GM11168 (cell line): ENCODE results near the gene GORAB.

Experiments used
- in situ Hi-C: fragments of 300-500 bp; cut with MboI; formaldehyde crosslinking; loops from one replicate; pipeline ENCODE4 v1.12.0; 2022; ENCODE audit warnings: low sequenced_read_pairs; ENCODE audit not compliant: unreplicated experiment

The GORAB gene

GRCh38 chr1:170536924-170537551, 5.1 kb downstream of the GORAB start:
- in situ Hi-C loops = loop anchor here (25.0 kb wide), 1 partner anchor 625 kb away; no protein-coding TSS in a partner anchor

- in situ Hi-C loops = loop anchor here (25.0 kb wide), 1 partner anchor 626 kb away; no protein-coding TSS in a partner anchor
These were observed 6.0 kb downstream of the GORAB start for GRCh38 chr1:170537798-170538503.

- in situ Hi-C loops = loop anchor here (25.0 kb wide), 1 partner anchor 626 kb away; no protein-coding TSS in a partner anchor
These were observed 6.7 kb downstream of the GORAB start for GRCh38 chr1:170538687-170539086.

GRCh38 chr1:170539154-170539553, 7.2 kb downstream of the GORAB start:
- in situ Hi-C loops = loop anchor here (25.0 kb wide), 1 partner anchor 627 kb away; no protein-coding TSS in a partner anchor

GRCh38 chr1:170544624-170545023, 12.7 kb downstream of the GORAB start:
- in situ Hi-C loops = loop anchor here (25.0 kb wide), 1 partner anchor 632 kb away; no protein-coding TSS in a partner anchor

- in situ Hi-C loops = loop anchor here (25.0 kb wide), 1 partner anchor 633 kb away; no protein-coding TSS in a partner anchor
These were observed 13.5 kb downstream of the GORAB start for GRCh38 chr1:170545476-170545875.

DNA sequence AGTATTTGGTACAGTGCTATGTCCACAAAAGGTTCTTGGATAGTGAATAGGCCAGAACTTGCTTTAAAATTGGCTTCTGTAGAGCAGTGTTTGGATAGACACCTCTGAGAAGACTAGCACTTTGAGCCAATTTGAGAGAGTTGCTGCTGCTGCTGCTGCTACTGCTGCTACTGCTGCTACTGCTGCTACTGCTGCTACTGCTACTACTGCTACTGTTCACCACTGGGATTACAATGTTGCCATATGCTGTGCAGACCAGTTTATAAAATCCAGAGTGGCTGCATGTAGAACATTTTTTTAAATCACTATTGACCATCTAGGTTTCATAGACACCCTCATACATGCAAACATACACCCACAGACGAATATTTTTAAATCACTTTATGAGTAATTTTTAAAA, 15.3 kb downstream of the GORAB start:
- in situ Hi-C loops = loop anchor here (25.0 kb wide), 1 partner anchor 635 kb away; no protein-coding TSS in a partner anchor

DNA sequence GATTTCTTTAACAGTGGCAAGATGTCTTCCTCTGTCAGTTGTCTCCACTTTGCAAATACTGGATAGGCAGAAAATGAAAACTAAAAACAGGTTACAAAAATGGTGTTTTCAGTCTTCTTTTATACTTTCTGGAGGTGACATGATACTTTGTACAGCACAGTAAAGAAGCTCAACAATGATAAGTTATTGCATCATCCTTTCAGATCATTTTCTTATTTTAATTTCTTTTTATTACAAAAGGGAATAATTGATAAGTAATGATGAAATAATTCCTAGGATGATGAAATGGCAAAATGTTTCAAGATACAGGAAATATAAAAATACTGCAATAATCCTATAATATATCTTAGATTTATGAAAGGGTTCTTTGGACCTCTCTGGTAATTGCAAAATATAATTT, 16.5 kb downstream of the GORAB start:
- in situ Hi-C loops = loop anchor here (25.0 kb wide), 1 partner anchor 636 kb away; no protein-coding TSS in a partner anchor

GRCh38 chr1:170555370-170555769, 23.4 kb downstream of the GORAB start:
- in situ Hi-C loops = no loop called here

DNA sequence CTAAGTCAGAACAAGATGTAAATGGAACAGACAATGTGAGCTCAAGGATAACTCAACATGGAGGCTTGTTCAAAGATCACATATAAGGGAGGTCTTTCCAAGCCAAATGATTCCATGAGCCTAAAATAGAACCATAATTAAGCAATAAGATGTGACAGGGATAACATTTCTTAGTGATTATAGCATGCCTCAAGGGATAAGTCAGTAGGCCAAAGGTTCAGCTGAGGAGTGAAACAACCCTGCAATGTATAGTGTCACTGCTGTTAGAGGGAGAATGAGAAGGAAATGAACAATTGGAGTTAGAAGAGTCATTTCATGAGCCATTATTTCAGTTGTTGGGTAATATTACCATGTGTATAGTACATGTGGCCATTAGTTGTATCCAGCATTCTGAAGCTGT, 25.0 kb downstream of the GORAB start:
- in situ Hi-C loops = no loop called here

GRCh38 chr1:170558731-170559130, 26.8 kb downstream of the GORAB start:
- in situ Hi-C loops = no loop called here

DNA sequence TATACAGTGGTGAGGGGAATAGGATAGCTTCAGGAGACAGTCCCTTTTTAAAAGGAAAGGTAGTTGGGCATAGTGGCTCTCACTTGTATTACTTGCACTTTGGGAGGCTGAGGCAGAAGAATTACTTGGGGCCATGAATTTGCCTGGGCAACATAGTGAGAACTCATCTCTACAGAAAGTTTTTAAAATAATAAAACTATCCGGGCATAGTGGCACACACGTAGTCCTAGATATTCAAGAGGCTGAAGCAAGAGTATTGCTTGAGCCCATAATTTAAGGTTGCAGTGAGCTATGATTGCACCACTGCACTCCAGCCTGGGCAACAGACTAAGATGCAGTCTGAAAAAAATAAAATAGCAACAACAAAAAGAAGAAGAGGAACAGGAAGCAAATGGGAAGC, 27.2 kb downstream of the GORAB start:
- in situ Hi-C loops = no loop called here

DNA sequence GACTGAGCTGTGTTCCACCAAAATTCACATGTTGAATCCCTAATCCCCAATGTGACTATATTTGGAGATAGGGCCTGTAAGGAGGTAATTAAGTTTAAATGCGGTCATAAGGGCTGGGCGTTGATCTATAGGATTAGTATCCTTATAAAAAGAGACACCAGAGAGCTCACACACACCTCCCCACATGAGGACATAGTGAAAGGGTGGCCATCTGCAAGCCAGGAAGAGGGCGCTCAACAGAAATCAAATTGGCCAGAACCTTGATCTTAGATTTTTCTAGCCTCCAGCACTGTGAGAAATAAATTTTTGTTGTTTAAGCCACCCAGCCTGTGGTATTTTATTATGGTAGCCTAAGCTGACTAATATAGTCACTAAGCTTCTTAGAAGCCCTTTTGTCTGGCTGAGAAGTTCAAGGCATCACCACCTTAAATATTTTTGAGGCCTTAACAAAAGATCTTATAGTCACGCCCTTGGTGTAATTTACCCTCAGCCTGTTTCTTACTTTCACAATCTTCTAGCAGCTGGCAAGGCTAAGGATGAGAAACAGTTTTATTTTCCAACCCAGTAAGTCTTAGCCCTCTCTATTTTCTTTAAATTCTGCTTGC, 28.8 kb downstream of the GORAB start:
- in situ Hi-C loops = no loop called here

DNA sequence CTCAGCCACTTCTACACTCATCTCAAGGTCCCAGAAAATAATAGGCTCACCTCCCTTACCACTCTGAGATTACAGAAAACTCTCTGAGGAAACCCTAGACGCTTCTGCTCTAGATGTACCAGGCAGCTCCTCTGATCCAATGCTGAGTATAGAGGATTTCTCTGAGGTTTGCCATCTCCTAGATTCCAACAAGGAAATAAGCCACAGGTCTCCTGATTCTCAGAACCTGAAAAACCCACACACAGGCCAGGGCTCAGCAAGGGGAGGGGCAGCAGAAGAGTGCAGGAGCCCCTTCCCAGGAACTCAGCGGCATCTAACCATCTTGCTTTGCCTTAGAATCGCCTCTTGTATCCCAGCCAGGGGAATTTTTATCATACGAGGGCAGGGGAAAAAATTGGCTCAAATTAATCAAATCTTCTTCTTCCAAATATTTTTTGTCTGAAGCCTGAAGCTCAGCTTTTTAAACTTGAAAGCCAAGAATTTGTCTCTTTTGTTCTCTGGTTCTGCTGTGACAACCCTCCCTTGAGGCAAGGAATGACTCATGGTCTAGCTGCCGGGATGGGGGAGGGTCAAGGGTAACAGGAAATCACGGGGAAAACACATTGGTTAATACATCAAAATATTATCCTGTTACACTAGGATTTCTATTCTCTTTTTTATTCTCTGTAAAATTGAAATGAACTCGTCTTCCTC, 30.8 kb downstream of the GORAB start:
- in situ Hi-C loops = no loop called here

GRCh38 chr1:170567214-170567613, 35.2 kb downstream of the GORAB start:
- in situ Hi-C loops = no loop called here

- in situ Hi-C loops = no loop called here
These were observed 36.2 kb downstream of the GORAB start for GRCh38 chr1:170568197-170568596.

- in situ Hi-C loops = no loop called here
These were observed 45.0 kb downstream of the GORAB start for GRCh38 chr1:170576980-170577379.

- in situ Hi-C loops = no loop called here
These were observed 46.4 kb downstream of the GORAB start for GRCh38 chr1:170578359-170578758.

GRCh38 chr1:170580636-170581440, 48.9 kb downstream of the GORAB start:
- in situ Hi-C loops = no loop called here

DNA sequence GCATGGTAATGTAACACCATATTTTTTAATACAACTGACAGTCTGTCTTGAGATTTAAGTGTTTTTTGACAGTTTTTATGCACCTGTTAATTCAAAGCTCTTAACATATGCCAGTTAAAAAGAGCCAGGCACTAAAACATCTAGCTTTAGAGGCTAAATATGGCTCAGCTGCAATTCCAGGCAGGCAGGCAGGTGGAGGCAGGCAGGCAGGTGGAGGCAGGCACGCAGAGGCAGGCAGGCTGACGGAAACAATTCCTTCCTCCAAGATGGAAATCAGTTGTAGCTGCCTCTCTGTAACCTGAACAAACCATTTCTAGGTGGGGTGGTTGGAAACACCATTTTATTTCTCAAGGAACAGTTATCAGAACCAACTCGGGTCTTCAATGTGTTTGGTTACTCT, 51.2 kb downstream of the GORAB start:
- in situ Hi-C loops = no loop called here
